Endodermal cell (in vitro differentiated cells): ENCODE results near the gene NIN. TPM values are rescaled to one million over a fixed set of nuclear protein-coding genes. Genes with fewer than 3 reads are reported as not detected.

Experiments
- DNase-seq: peaks from one replicate; pipeline ENCODE4 v3.0.0-alpha.2; 2017
- H3K27ac ChIP-seq: 2 replicates; pipeline ENCODE4 v1.5.1; 2013; ENCODE audit warnings: mild to moderate bottlenecking, low read depth, low read length, moderate library complexity
- H3K27me3 ChIP-seq: 2 replicates; pipeline ENCODE4 v1.6.1; 2013; ENCODE audit warnings: mild to moderate bottlenecking, low read length, moderate library complexity; ENCODE audit not compliant: insufficient read depth, control insufficient read depth, poor library complexity, severe bottlenecking
- H3K36me3 ChIP-seq: 2 replicates; pipeline ENCODE4 v1.7.0; 2013; ENCODE audit warnings: mild to moderate bottlenecking, low read length, moderate library complexity; ENCODE audit not compliant: control insufficient read depth, insufficient read depth
- H3K4me1 ChIP-seq: one replicate; pipeline ENCODE4 v1.7.0; 2013; ENCODE audit warnings: low read length; ENCODE audit not compliant: control insufficient read depth, insufficient read depth
- H3K4me3 ChIP-seq: 2 replicates; pipeline ENCODE4 v1.5.1; 2013; ENCODE audit warnings: mild to moderate bottlenecking, low read length, moderate library complexity
- H3K9ac ChIP-seq: 2 replicates; pipeline ENCODE4 v1.6.1; 2013; ENCODE audit warnings: mild to moderate bottlenecking, low read length, moderate library complexity; ENCODE audit not compliant: poor library complexity, severe bottlenecking; ENCODE audit errors: extremely low read depth
- H3K9me3 ChIP-seq: 2 replicates; pipeline ENCODE4 v1.6.1; 2013; ENCODE audit warnings: mild to moderate bottlenecking, low read length, moderate library complexity; ENCODE audit not compliant: control insufficient read depth
- H3K27ac Mint-ChIP-seq: 2 replicates; pipeline ENCODE4 v1.8.0; 2020; ENCODE audit warnings: mixed read lengths
- H3K27me3 Mint-ChIP-seq: 2 replicates; pipeline ENCODE4 v1.8.0; 2021; ENCODE audit warnings: mild to moderate bottlenecking, mixed read lengths; ENCODE audit not compliant: insufficient read depth
- H3K36me3 Mint-ChIP-seq: 2 replicates; pipeline ENCODE4 v1.8.0; 2020; ENCODE audit warnings: low read depth, mixed read lengths
- H3K4me1 Mint-ChIP-seq: 2 replicates; pipeline ENCODE4 v1.8.0; 2020; ENCODE audit warnings: mixed read lengths
- H3K4me3 Mint-ChIP-seq: 2 replicates; pipeline ENCODE4 v1.8.0; 2020; ENCODE audit warnings: mild to moderate bottlenecking, moderate library complexity, mixed read lengths
- H3K9me3 Mint-ChIP-seq: 2 replicates; pipeline ENCODE4 v1.8.0; 2020; ENCODE audit warnings: mild to moderate bottlenecking, mixed read lengths
- WGBS, 2 experiments: methylation state at CpG; one replicate each; pipeline versions ENCODE4 v1.1.5 to v1.1.7; 2013; ENCODE audit warnings: missing lambda C conversion rate in 2 of 2, mixed read lengths in 1 of 2; ENCODE audit not compliant: insufficient coverage in 1 of 2, insufficient read length in 1 of 2; 5-methylcytosine and 5-hydroxymethylcytosine counted together
- total RNA-seq, 2 donors: library from RNA; stranded (reverse); fragmentation: NEBNext Ultra II Directional in 1 of 2; extraction: Animal tissue kit (Norgen Biotek cat#: 25700) in 1 of 2; gene quantifications; 2 replicates in 1 of 2; 3 replicates in 1 of 2; pipeline ENCODE4 v1.2.1, GENCODE V29; 2021
- TF ChIP-seq, protein P1 (sequence below): fragments of 200-600 bp; sonication (generic); conservative IDR thresholded peaks from 2 replicates; pipeline ENCODE4 v1.5.0; 2021; ENCODE audit warnings: antibody characterized with exemption, mild to moderate bottlenecking

NIN gene
- total RNA-seq, 2 donors from 2014 or later: 3.3 to 4.1 TPM

DNA sequence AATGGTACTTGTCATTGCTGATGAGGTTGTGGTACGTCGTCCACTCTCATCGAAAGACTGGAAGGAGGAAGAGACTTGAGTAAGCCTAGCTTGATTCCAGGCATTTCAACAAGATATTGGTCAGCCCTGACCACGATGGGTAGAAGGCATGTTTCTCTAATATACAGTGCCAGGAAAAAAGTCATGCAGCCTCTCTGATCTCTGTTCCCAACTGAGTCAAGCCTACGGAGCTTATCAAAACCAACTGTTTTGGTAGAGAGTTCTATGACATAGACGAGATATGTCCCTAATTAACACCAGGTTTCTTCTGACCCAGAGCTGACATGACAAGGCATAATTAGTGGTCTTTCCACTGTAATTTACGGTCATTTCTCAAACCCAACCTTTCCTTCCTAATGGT is 58.5 kb downstream of the NIN start:
- 93 to 100% methylated on average over 6 to 7 of the region's 7 CpGs for WGBS, 2 experiments
- Histone ChIP-seq H3K4me3 (no peak overlapping the region), H3K27me3 (no peaks in the 10 kb centered on the region), H3K9ac (no peak overlapping the region), H3K9me3 (no peaks in the 10 kb centered on the region), H3K27ac (no peak overlapping the region), H3K36me3 (no peaks in the 10 kb centered on the region), H3K4me1 (no peaks in the 10 kb centered on the region)
- Mint-ChIP-seq H3K4me3 (no peak overlapping the region), H3K4me1 (no peaks in the 10 kb centered on the region), H3K27me3 (no peaks in the 10 kb centered on the region), H3K9me3 (no peaks in the 10 kb centered on the region), H3K27ac (no peak overlapping the region), H3K36me3 (no peaks in the 10 kb centered on the region)
- TF ChIP-seq, protein P1, sequence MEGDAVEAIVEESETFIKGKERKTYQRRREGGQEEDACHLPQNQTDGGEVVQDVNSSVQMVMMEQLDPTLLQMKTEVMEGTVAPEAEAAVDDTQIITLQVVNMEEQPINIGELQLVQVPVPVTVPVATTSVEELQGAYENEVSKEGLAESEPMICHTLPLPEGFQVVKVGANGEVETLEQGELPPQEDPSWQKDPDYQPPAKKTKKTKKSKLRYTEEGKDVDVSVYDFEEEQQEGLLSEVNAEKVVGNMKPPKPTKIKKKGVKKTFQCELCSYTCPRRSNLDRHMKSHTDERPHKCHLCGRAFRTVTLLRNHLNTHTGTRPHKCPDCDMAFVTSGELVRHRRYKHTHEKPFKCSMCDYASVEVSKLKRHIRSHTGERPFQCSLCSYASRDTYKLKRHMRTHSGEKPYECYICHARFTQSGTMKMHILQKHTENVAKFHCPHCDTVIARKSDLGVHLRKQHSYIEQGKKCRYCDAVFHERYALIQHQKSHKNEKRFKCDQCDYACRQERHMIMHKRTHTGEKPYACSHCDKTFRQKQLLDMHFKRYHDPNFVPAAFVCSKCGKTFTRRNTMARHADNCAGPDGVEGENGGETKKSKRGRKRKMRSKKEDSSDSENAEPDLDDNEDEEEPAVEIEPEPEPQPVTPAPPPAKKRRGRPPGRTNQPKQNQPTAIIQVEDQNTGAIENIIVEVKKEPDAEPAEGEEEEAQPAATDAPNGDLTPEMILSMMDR: no peak
- no peak for DNase-seq

DNA sequence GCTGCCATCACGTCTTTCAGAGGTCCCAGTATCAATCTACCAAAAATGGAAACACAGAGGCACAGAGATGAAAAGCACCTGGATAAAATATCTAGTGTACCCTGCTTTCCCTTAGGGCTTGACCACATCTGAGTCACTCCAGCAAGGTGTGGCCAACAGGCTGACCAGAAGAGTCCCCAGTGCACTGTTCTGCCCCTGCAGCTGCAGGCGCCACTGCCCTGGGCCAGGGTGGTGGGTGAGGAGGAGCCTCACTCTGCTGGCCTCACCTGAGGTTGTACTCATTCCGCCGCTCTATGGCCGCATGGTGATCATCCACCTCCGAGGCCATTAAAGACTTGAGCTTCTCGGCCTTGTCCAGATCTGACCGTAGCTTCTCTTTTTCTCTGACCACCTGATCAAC is 60.4 kb downstream of the NIN start:
- Mint-ChIP-seq H3K27ac (no peak overlapping the region), H3K4me1 (no peaks in the 10 kb centered on the region), H3K9me3 (no peaks in the 10 kb centered on the region), H3K27me3 (no peaks in the 10 kb centered on the region), H3K4me3 (no peak overlapping the region), H3K36me3 (no peaks in the 10 kb centered on the region)
- Histone ChIP-seq H3K27me3 (no peaks in the 10 kb centered on the region), H3K9ac (no peak overlapping the region), H3K36me3 (no peaks in the 10 kb centered on the region), H3K27ac (no peak overlapping the region), H3K4me3 (no peak overlapping the region), H3K9me3 (no peaks in the 10 kb centered on the region), H3K4me1 (no peaks in the 10 kb centered on the region)
- TF ChIP-seq, protein P1: no peak
- no peak for DNase-seq
- WGBS, 2 experiments: 92 to 93% methylated on average over 5 to 8 of the region's 8 CpGs

DNA sequence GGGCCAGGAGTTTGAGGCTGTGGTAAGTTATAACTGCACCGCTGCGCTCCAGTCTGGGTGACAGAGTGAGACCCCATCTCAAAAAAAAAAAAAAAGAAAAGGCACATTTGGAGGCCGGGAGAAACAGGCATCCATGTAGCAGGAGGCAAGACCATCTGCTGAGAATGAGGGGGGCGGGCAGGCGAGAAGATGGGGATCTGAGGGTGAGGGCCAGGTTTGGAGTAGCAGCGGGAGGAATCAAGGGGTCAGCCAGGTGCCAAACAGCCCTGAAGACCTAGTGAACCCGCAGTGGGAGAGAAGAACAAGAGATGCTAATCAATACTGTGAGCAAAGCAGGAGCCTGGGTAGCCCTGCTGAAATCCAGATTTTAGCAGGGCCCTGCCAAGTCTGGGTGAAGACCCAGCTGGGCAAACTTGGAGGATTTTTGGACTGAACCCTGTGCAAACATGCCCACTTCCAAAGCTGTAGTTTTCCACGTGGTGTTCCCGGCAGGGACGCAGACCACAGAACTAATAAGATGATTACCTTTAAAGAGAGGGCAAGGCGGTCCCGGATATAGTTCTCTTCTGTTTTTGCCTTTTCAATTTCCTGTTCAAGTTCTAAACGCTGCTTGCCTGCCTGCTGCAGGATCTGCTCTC is 61.0 kb downstream of the NIN start:
- Histone ChIP-seq H3K4me1 (no peaks in the 10 kb centered on the region), H3K9ac (no peak overlapping the region), H3K27ac (no peak overlapping the region), H3K9me3 (no peaks in the 10 kb centered on the region), H3K27me3 (no peaks in the 10 kb centered on the region), H3K36me3 (no peaks in the 10 kb centered on the region), H3K4me3 (no peak overlapping the region)
- no peaks in the 10 kb centered on the region for H3K4me1 Mint-ChIP-seq
- no peak overlapping the region for H3K4me3 Mint-ChIP-seq
- WGBS, 2 experiments: 93% methylated on average over 11 to 13 of the region's 13 CpGs
- no peaks in the 10 kb centered on the region for H3K9me3 Mint-ChIP-seq
- TF ChIP-seq, protein P1: no peak
- no peaks in the 10 kb centered on the region for H3K36me3 Mint-ChIP-seq
- no peaks in the 10 kb centered on the region for H3K27me3 Mint-ChIP-seq
- no peak for DNase-seq
- H3K27ac Mint-ChIP-seq: no peak overlapping the region
